Thyroid gland (tissue), 4 donors: ENCODE measurements around the gene TXNDC11. TPM values are rescaled to one million over a fixed set of nuclear protein-coding genes. Genes with fewer than 3 reads are reported as not detected.

Experiments
- DNase-seq, 2 donors: peaks; one replicate each; pipeline ENCODE4 v3.0.0-alpha.2; 2019
- H3K27ac ChIP-seq, 3 donors: fragments of 200-600 bp; sonication (generic); 1 replicate in 2 of 3; 2 replicates in 1 of 3; pipeline ENCODE4 v1.5.1; 2016 to 2019; ENCODE audit warnings: mild to moderate bottlenecking in 1 of 3, moderate library complexity in 1 of 3
- H3K27me3 ChIP-seq: fragments of 200-600 bp; sonication (generic); one replicate; pipeline ENCODE4 v1.5.1; 2019
- H3K36me3 ChIP-seq, 2 donors: fragments of 200-600 bp; sonication (generic); one replicate each; pipeline ENCODE4 v1.5.1; 2016 to 2019
- H3K4me1 ChIP-seq, 2 donors: fragments of 200-600 bp; sonication (generic); one replicate each; pipeline ENCODE4 v1.5.1; 2017 to 2019
- H3K4me3 ChIP-seq, 3 donors: fragments of 200-600 bp; sonication (generic); replicated peaks in 1 of 3; 1 replicate in 2 of 3; 2 replicates in 1 of 3; pipeline ENCODE4 v1.5.1; 2016; ENCODE audit warnings: mild to moderate bottlenecking in 1 of 3
- H3K9me3 ChIP-seq: fragments of 200-600 bp; sonication (generic); one replicate; pipeline ENCODE4 v1.5.1; 2017
- POLR2A ChIP-seq, 2 donors: fragments of 450-650 bp; IDR thresholded peaks; one replicate each; pipeline ENCODE4 v1.6.1; 2017; ENCODE audit warnings: antibody characterized with exemption in 2 of 2, mild to moderate bottlenecking in 2 of 2, moderate library complexity in 1 of 2
- WGBS, 2 donors: methylation state at CpG; one replicate each; pipeline ENCODE4 v1.1.5; 2017; 5-methylcytosine and 5-hydroxymethylcytosine counted together
- intact Hi-C: fragments of 100-400 bp; cut with DNase I; formaldehyde crosslinking; loops from one replicate; pipeline ENCODE4 v1.15.1; 2023
- total RNA-seq, 4 donors: library from RNA; depleted of rRNA; stranded (reverse); fragments of >200 nt; gene quantifications; one replicate each; pipeline ENCODE4 v1.2.3, GENCODE V29; 2016
- TF ChIP-seq, protein P1 (sequence below), 6 experiments: fragments of 200-600 bp in 3 of 6; fragments of 450-650 bp in 3 of 6; sonication (generic) in 3 of 6; IDR thresholded peaks; one replicate each; pipeline ENCODE4 v1.5.1; 2016 to 2019; ENCODE audit warnings: antibody characterized with exemption in 6 of 6, mild to moderate bottlenecking in 2 of 6, inconsistent platforms in 1 of 6, moderate library complexity in 1 of 6

TXNDC11 gene
- total RNA-seq, 4 donors from 2014 or later = 77.3 to 135 (median 115) TPM

DNA sequence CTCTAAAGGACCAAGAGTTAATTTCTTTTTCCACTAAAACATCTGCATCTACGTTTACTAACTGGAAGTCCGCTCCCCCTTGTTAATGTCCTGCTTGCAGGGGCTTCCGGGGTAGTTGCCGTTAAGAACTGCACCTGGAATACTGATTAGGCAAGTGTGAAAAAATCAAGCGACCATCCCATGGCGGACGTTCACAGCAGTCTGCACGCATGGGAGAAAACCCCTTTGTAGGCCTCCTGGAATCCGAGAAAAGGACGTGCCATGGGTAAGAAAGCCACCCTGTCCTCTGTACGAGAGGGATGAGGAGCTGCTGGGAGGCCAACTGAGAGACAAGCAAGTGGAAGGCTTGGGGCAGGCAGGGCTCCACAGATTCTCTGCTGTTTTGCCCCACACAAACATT lies 59.5 kb downstream of the TXNDC11 start:
- Histone ChIP-seq H3K9me3 (no peaks in the 10 kb centered on the region), H3K27ac (no peak overlapping the region), H3K4me3 (no peak overlapping the region), H3K4me1 (peaks cover 12 to 36% of the 10 kb centered on the region in 2 donors), H3K36me3 (peaks cover 61 to 78% of the 10 kb centered on the region in 2 donors), H3K27me3 (no peaks in the 10 kb centered on the region)
- intact Hi-C loops = no loop called here
- no peak for TF ChIP-seq POLR2A (IDR thresholded peaks at IDR 0.05)
- TF ChIP-seq, protein P1, sequence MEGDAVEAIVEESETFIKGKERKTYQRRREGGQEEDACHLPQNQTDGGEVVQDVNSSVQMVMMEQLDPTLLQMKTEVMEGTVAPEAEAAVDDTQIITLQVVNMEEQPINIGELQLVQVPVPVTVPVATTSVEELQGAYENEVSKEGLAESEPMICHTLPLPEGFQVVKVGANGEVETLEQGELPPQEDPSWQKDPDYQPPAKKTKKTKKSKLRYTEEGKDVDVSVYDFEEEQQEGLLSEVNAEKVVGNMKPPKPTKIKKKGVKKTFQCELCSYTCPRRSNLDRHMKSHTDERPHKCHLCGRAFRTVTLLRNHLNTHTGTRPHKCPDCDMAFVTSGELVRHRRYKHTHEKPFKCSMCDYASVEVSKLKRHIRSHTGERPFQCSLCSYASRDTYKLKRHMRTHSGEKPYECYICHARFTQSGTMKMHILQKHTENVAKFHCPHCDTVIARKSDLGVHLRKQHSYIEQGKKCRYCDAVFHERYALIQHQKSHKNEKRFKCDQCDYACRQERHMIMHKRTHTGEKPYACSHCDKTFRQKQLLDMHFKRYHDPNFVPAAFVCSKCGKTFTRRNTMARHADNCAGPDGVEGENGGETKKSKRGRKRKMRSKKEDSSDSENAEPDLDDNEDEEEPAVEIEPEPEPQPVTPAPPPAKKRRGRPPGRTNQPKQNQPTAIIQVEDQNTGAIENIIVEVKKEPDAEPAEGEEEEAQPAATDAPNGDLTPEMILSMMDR (IDR thresholded peaks at IDR 0.05) = no peak
- WGBS, 2 donors = 91 to 94% methylated on average over 11 of the region's 11 CpGs
- DNase-seq = no peak

DNA sequence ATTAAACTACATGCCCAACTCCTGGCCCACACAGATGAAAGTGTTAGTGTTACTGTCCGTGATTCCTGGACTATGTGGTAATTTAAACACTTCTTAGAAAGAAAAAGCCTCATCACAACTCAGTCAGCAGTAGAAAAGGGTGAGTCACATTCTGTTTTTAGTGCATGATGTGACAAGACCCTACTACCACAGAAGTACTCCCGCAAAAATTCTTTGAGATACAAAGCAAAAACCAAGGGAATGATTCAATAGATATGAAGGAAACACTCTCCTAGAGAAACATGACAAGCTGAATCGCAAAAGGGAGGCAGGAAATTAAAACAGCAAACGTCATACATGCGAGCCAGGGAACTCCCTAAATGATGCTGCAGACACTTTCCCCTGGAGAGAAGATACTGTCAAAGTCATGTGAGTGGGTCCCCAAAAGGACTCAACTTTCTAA lies 60.0 kb downstream of the TXNDC11 start:
- no peak overlapping the region for H3K27ac ChIP-seq

GRCh38 chr16:11681976-11682654 lies 60.5 kb downstream of the TXNDC11 start:
- H3K27me3 ChIP-seq = no peaks in the 10 kb centered on the region
- no peak overlapping the region for H3K4me3 ChIP-seq
- WGBS, 2 donors = 88 to 91% methylated on average over 12 of the region's 12 CpGs
- peaks cover 59 to 77% of the 10 kb centered on the region in 2 donors for H3K36me3 ChIP-seq
- no peaks in the 10 kb centered on the region for H3K9me3 ChIP-seq
- no peak for DNase-seq
- H3K27ac ChIP-seq = peak overlapping the region in 1 of 3 donors; percentile 37
- intact Hi-C loops = no loop called here
- no peak for TF ChIP-seq POLR2A (IDR thresholded peaks at IDR 0.05)
- TF ChIP-seq, protein P1 (IDR thresholded peaks at IDR 0.05) = no peak
- H3K4me1 ChIP-seq = peaks cover 12 to 44% of the 10 kb centered on the region in 2 donors

More for the DNA sequence above, 60.0 kb downstream of the TXNDC11 start:
- intact Hi-C loops = no loop called here
- TF ChIP-seq, protein P1 (IDR thresholded peaks at IDR 0.05) = no peak
- TF ChIP-seq POLR2A (IDR thresholded peaks at IDR 0.05) = no peak
- Histone ChIP-seq H3K4me1 (peaks cover 12 to 41% of the 10 kb centered on the region in 2 donors), H3K36me3 (peaks cover 61 to 78% of the 10 kb centered on the region in 2 donors), H3K27me3 (no peaks in the 10 kb centered on the region), H3K4me3 (no peak overlapping the region), H3K9me3 (no peaks in the 10 kb centered on the region)
- no peak for DNase-seq
- WGBS, 2 donors = 73 to 77% methylated on average over 5 of the region's 5 CpGs

GRCh38 chr16:11681556-11681955 lies 61.1 kb downstream of the TXNDC11 start:
- Histone ChIP-seq H3K4me3 (no peak overlapping the region), H3K36me3 (peaks cover 56 to 79% of the 10 kb centered on the region in 2 donors), H3K9me3 (no peaks in the 10 kb centered on the region), H3K4me1 (peaks cover 12 to 44% of the 10 kb centered on the region in 2 donors), H3K27me3 (no peaks in the 10 kb centered on the region), H3K27ac (peak overlapping the region in 2 of 3 donors; percentile 37)
- intact Hi-C loops = no loop called here
- peak; percentile 55 to 58 for DNase-seq
- 30 to 31% methylated on average over 2 of the region's 2 CpGs for WGBS, 2 donors
- TF ChIP-seq POLR2A (IDR thresholded peaks at IDR 0.05) = no peak
- TF ChIP-seq, protein P1 (IDR thresholded peaks at IDR 0.05) = no peak
